ENCODE measurements around the gene CSH1.

DNA sequence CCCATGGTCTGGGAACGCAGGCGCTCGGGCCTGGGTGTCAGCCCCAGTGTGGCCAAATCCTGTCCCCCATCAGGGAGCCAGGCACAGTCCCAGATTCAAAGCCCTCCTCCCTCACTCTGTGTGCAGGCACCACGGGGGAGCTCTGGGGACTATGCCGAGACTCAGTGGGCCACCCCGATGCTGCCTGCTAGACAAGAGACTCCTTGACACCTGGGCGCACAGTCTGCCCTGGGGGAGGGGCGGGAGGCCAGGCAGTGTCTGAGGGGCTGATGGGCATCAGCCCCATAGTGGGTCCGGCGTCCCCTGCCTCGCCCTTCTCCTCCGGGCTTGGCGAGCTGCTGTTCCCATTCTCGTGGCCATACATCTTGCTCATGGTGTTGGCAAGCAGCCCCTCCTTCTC is 44.2 kb upstream of the CSH1 start:
- no peak for TF ChIP-seq EZH2 (IDR thresholded peaks at IDR 0.05; ENCODE audit: borderline replicate concordance, low read depth, low read length, severe bottlenecking)
- TF ChIP-seq POLR2AphosphoS5 (IDR thresholded peaks at IDR 0.05; ENCODE audit: insufficient read depth, low read depth, low read length) = no peak
- TF ChIP-seq POLR2A (IDR thresholded peaks at IDR 0.05; ENCODE audit: low read depth, low read length) = no peak
- TF ChIP-seq, protein P1, sequence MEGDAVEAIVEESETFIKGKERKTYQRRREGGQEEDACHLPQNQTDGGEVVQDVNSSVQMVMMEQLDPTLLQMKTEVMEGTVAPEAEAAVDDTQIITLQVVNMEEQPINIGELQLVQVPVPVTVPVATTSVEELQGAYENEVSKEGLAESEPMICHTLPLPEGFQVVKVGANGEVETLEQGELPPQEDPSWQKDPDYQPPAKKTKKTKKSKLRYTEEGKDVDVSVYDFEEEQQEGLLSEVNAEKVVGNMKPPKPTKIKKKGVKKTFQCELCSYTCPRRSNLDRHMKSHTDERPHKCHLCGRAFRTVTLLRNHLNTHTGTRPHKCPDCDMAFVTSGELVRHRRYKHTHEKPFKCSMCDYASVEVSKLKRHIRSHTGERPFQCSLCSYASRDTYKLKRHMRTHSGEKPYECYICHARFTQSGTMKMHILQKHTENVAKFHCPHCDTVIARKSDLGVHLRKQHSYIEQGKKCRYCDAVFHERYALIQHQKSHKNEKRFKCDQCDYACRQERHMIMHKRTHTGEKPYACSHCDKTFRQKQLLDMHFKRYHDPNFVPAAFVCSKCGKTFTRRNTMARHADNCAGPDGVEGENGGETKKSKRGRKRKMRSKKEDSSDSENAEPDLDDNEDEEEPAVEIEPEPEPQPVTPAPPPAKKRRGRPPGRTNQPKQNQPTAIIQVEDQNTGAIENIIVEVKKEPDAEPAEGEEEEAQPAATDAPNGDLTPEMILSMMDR (IDR thresholded peaks at IDR 0.05; ENCODE audit: extremely low read depth in 1 of 2, insufficient read depth in 1 of 2, low read depth in 1 of 2, low read length in 2 of 2) = no peak
- TF ChIP-seq FOS (IDR thresholded peaks at IDR 0.05; ENCODE audit: borderline replicate concordance, insufficient read depth, low read length) = no peak
